NB4 (cell line): ENCODE results near the gene CDC25C.

ENCODE experiments used
- DNase-seq: peaks from one replicate; pipeline ENCODE4 v3.0.0; 2010; ENCODE audit warnings: low read depth
- H3K4me3 ChIP-seq: one replicate; pipeline ENCODE4 v1.5.1; 2011; ENCODE audit warnings: mild to moderate bottlenecking, low read depth, low read length, moderate library complexity
- MYC ChIP-seq: IDR thresholded peaks from 2 replicates; pipeline ENCODE4 v1.6.1; 2011; ENCODE audit warnings: low read depth, low read length
- POLR2A ChIP-seq: IDR thresholded peaks from 2 replicates; pipeline ENCODE4 v1.6.1; 2011; ENCODE audit warnings: mild to moderate bottlenecking; ENCODE audit not compliant: insufficient read length; ENCODE audit errors: extremely low read depth
- TF ChIP-seq, protein P1 (sequence below): IDR thresholded peaks from 2 replicates; pipeline ENCODE4 v1.6.1; 2011; ENCODE audit warnings: low read depth, low read length
- TF ChIP-seq, protein P2 (sequence below): IDR thresholded peaks from one replicate; pipeline ENCODE4 v1.5.1; 2012; ENCODE audit warnings: low read depth, low read length

The CDC25C gene

DNA sequence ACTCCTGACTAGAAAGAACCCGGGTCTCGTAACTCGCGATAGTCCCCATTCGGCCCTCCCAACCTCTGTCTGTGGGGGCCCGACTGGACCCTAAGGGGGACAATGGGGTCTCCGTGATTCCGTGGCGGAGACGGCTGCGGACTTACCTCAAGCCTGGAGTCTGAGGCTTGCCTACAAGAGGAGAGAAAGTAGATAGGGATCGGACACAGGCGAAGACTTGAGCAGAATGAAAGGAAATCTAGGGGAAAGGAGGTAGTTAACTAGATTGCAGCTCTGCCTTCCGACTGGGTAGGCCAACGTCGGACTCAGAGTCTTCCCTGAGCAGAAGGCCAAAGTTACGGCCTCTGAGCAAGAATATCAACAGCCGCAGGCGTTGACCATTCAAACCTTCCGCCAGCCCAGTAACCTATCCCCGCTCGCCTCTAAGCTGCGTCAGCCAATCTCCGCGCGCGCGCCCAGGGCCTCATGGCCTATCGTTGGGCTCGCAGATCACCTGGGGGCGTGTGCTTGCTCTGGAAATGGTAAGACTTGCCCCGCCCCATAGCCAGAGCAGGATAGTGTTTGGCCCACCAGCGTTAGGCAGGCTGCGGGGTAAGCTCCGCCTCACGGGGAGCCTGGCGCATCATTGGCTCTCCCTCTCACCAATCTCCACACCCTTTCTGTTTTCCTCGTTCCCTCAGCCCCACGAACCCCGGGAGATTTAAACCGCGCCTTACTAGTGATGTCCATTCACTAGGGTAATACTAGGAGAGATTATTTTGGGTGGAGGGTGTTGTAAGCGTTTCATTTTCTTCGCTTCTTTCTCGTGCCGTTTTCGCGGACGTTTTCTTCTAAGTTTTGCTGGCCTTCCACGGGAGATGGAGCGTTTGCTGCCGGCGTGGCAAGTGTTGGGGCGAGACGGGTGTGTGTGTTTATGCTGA is at the start of gene CDC25C:
CDC25C (minus strand) TSS at position 356 of the 920 bp plus-strand sequence. CDS start 624 bp downstream, outside the sequence.
- TF ChIP-seq POLR2A, result peak; percentile 59
- TF ChIP-seq, protein P1, sequence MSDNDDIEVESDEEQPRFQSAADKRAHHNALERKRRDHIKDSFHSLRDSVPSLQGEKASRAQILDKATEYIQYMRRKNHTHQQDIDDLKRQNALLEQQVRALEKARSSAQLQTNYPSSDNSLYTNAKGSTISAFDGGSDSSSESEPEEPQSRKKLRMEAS, result no peak; the same call in 1 of the 2 replicates
- H3K4me3 ChIP-seq, result peak within 1 kb of the TSS; percentile 91
- DNase-seq, result peak; percentile 99

DNA sequence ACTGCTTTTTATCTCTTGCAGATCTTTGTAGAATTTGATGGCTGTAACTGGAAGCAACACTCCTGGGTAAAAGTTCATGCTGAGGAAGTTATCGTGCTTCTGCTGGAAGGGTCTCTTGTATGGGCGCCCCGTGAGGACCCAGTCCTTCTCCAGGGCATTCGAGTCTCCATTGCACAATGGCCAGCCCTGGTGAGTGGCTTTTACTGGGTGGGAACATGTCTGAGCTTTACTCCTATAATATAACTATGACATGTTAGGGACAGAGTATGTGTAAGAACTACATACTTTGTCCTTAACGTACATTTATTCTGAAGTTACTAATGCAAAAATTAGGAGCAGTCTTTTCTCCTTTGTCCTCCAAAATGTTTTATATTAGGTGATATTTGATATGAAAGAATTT is 41.0 kb upstream of the CDC25C start:
- TF ChIP-seq, protein P1, result no peak
- no peak for TF ChIP-seq MYC
- TF ChIP-seq, protein P2, sequence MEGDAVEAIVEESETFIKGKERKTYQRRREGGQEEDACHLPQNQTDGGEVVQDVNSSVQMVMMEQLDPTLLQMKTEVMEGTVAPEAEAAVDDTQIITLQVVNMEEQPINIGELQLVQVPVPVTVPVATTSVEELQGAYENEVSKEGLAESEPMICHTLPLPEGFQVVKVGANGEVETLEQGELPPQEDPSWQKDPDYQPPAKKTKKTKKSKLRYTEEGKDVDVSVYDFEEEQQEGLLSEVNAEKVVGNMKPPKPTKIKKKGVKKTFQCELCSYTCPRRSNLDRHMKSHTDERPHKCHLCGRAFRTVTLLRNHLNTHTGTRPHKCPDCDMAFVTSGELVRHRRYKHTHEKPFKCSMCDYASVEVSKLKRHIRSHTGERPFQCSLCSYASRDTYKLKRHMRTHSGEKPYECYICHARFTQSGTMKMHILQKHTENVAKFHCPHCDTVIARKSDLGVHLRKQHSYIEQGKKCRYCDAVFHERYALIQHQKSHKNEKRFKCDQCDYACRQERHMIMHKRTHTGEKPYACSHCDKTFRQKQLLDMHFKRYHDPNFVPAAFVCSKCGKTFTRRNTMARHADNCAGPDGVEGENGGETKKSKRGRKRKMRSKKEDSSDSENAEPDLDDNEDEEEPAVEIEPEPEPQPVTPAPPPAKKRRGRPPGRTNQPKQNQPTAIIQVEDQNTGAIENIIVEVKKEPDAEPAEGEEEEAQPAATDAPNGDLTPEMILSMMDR, result no peak
- no peak for TF ChIP-seq POLR2A

DNA sequence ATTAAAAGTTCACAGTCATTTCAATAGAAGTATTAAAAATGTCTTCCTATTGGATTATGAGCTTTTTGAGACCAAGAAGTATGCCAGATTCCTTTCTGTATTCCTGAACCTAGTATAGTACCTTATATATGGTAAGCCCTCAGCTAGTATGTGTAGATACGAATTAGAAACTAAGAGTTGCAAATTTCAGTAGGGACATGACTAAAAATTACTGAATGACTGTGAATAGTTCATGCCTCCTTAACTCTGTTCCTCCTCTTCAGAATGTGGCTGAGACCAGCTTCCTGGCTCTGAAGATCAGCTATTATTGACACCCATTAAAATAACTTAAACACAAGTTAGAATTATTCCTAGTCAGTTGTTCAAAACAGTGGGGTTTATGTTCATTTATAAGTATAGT is 40.6 kb upstream of the CDC25C start:
- TF ChIP-seq POLR2A, result no peak
- TF ChIP-seq, protein P1, result no peak
- TF ChIP-seq, protein P2, result no peak
- no peak for TF ChIP-seq MYC
- DNase-seq, result no peak

More for the DNA sequence above, 41.0 kb upstream of the CDC25C start:
- DNase-seq, result peak; percentile 13
- H3K4me3 ChIP-seq, result no peak overlapping the region

DNA sequence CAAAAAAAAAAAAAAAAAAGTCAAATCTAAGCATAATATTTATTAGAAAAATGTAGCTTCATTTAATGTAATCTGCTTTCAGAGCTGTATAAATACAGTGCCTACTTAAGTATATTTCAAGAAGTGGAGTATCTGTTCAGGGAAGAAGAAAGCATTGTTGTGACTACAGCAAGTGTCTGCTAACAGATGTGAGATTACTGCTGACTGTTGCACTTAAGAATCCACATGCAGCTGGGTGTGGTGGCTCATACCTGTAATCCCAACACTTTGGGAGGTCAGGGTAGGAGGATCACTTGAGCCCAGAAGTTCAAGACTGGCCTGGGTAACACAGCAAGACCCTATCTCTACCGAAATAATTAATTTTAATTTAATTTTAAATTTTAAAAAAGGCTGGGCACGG is 39.9 kb upstream of the CDC25C start:
- no peak for DNase-seq
- TF ChIP-seq, protein P1, result no peak
- TF ChIP-seq POLR2A (no peak), MYC (no peak)
- TF ChIP-seq, protein P2, result no peak

More for the DNA sequence above, 40.6 kb upstream of the CDC25C start:
- no peak overlapping the region for H3K4me3 ChIP-seq

DNA sequence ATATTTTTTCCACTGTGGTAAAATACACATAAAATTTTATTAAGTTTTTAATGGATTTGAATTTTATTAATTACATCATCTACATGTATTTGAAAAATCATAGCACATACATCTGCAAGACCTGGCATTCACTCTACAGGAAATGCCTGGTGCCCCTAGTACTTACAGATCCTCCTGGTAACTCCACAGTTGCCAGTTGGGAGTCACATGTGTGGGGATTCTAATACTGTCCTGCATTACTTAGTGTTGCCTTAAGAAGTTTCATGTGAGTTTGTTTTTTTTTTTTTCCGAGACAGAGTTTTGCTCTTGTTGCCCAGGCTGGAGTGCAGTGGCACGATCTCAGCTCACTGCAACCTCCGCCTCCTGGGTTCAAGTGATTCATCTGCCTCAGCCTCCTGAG is 38.9 kb upstream of the CDC25C start:
- peak; percentile 8 for DNase-seq

More for the DNA sequence above, 39.9 kb upstream of the CDC25C start:
- H3K4me3 ChIP-seq, result no peak overlapping the region

More for the DNA sequence above, 38.9 kb upstream of the CDC25C start:
- no peak overlapping the region for H3K4me3 ChIP-seq
- TF ChIP-seq POLR2A (no peak), MYC (no peak)
- TF ChIP-seq, protein P1, result no peak
- TF ChIP-seq, protein P2, result no peak
